GM21390 (cell line): ENCODE results near the gene SAMD14.

Experiments
- ATAC-seq: cut with Tn5 transposase; IDR thresholded peaks from one replicate; pipeline ENCODE4 v1.9.1; 2021; ENCODE audit not compliant: unreplicated experiment

The SAMD14 gene

GRCh38 chr17:50097926-50098325 is 32.0 kb downstream of the SAMD14 start:
- ATAC-seq, result no peak

- no peak for ATAC-seq
Observed at GRCh38 chr17:50097455-50097854, 32.5 kb downstream of the SAMD14 start.

GRCh38 chr17:50096758-50097157 is 33.2 kb downstream of the SAMD14 start:
- ATAC-seq, result no peak

- ATAC-seq, result no peak
Observed at GRCh38 chr17:50096092-50096491, 33.9 kb downstream of the SAMD14 start.

- no peak for ATAC-seq
Observed at GRCh38 chr17:50095626-50096037, 34.3 kb downstream of the SAMD14 start.

- peak; percentile 84 for ATAC-seq
Observed at GRCh38 chr17:50094753-50095619, 35.0 kb downstream of the SAMD14 start, which contains the start of gene PDK2. Gene PDK2 (plus strand): TSS chr17:50095351. CDS start chr17:50095436, 85 bp downstream.

- no peak for ATAC-seq
Observed at GRCh38 chr17:50094243-50094752, 35.7 kb downstream of the SAMD14 start.

GRCh38 chr17:50093807-50094206 is 36.2 kb downstream of the SAMD14 start:
- ATAC-seq, result no peak

GRCh38 chr17:50093246-50093645 is 36.7 kb downstream of the SAMD14 start:
- no peak for ATAC-seq

- ATAC-seq, result no peak
Observed at GRCh38 chr17:50091918-50092285, 38.1 kb downstream of the SAMD14 start.

GRCh38 chr17:50090971-50091917 is 38.7 kb downstream of the SAMD14 start:
- ATAC-seq, result no peak

GRCh38 chr17:50090071-50090470 is 39.9 kb downstream of the SAMD14 start:
- no peak for ATAC-seq

- ATAC-seq, result no peak
Observed at GRCh38 chr17:50088952-50089825, 40.8 kb downstream of the SAMD14 start.

GRCh38 chr17:50087912-50088405 is 42.0 kb downstream of the SAMD14 start:
- ATAC-seq, result no peak

GRCh38 chr17:50087246-50087911 is 42.6 kb downstream of the SAMD14 start:
- ATAC-seq, result no peak

GRCh38 chr17:50081757-50082156 is 48.2 kb downstream of the SAMD14 start:
- no peak for ATAC-seq

GRCh38 chr17:50080827-50081226 is 49.1 kb downstream of the SAMD14 start:
- ATAC-seq, result no peak

- no peak for ATAC-seq
Observed at GRCh38 chr17:50080096-50080480, 49.9 kb downstream of the SAMD14 start.

GRCh38 chr17:50079334-50080095 is 50.4 kb downstream of the SAMD14 start:
- ATAC-seq, result no peak
